M059J (cell line): ENCODE results near the gene RABL6. TPM values are rescaled to one million over a fixed set of nuclear protein-coding genes. Genes with fewer than 3 reads are reported as not detected.
A peak's percentile ranks its signal among the peaks of the same experiment; 100 is the strongest.
"Not testable (repeated sequence)": the region's sequence is repeated elsewhere in the genome, so short reads cannot be mapped to it uniquely, and the experiment has no call there.

ENCODE experiments used
- DNase-seq: peaks from one replicate; pipeline ENCODE4 v3.0.0-alpha.2; 2012; ENCODE audit warnings: low read depth
- total RNA-seq: library from RNA; depleted of rRNA; stranded (reverse); fragments of >200 nt; shearing (Covaris generic); gene quantifications from 2 replicates; pipeline ENCODE4 v1.2.3, GENCODE V29; 2014

Gene RABL6
- total RNA-seq, 1 experiment from 2014 or later, result 75.4 TPM

DNA sequence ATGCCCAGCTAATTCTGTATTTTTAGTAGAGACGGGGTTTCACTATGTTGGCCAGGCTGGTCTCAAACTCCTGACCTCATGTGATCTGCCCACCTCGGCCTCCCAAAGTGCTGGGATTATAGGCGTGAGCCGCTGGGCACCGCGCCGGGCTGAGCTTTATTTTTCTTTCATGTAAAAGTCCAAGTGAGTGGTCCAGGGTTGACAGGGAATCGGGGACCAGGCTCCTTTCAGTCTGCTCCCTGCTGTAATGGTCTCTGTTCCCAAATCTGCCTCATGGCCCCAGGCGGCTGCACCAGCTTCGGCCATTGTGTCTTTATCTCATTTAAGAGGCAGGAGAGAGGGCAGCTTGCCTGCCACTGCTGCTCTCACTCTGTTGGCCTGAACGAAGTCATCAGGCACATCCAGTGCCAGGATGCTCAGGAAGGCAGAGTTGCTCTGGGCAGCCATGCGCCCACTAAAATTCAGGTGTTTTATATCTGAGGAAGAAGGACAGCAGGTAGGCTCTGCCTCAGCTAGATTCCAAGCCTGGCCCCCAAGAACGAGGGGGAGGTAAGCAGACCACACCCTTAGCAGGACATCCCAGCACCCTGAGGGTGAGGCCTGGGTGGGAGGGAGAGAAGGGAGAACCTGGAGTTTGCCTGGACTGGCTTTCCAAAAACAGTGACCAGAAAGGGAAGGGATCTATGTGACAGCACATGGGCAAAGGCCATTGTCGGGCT, 13.3 kb upstream of the RABL6 start:
- DNase-seq, result no peak

DNA sequence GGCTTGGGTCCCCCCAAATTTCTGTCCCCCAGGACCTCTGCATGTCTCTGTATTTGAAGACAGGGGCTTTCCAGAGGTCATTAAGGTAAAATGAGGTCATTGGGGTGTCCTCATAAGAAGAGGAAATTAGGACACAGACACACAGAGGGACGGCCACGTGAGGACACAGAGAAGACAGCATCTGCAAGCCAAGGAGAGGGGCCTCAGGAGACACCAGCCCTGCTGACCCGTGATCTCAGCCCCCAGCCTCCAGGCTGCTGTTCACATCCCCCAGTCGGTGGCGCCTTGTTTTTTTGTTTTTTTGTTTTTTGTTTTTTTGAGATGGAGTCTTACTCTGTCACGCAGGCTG, 12.8 kb upstream of the RABL6 start:
- no peak for DNase-seq

DNA sequence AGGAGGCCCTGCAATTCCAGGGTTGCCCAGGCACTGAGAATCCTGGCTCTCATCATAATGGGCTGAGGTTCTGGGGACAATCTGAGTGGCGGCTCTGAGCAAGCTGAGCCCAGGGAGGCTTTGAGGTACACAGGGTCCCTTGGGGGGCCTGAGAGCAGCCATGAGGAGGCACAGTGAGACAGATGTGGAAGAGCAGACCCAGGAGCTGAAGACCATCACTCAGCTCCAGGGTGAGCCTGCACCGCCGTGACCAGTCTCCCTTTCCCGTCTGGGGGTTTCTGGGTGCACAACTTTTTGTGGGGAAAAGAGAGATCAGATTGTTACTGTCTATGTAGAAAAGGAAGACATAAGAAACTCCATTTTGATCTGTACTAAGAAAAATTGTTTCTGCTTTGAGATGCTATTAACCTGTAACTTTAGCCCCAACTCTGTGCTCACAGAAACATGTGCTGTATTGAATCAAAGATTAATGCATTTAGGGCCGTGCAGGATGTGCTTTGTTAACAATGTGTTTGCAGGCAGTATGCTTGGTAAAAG, 11.4 kb upstream of the RABL6 start, which contains the start of gene CCDC183:
TSS of gene CCDC183 (plus strand) at position 101 of the 537 bp plus-strand sequence. CDS start at position 161, 60 bp downstream.
- no peak for DNase-seq

DNA sequence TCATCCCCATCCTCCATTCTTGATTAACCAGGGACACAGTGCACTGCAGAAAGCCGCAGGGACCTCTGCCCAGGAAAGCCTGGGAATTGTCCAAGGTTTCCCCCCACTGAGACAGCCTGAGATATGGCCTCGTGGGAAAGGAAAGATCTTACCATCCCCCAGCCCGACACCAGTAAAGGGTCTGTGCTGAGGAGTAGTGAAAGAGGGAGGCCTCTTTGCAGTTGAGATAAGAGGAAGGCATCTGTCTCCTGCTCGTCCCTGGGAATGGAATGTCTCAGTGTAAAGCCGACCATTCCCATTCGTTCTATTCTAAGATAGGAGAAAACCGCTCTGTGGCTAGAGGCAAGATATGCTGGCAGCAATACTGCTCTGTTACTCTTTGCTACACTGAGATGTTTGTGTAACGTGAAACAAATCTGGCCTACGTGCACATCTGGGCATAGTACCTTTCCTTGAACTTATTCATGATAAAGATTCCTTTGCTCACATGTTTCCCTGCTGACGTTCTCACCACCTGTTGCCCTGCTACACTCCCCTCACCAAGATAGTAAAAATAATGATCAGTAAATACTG, 10.9 kb upstream of the RABL6 start:
- not testable (repeated sequence) for DNase-seq

DNA sequence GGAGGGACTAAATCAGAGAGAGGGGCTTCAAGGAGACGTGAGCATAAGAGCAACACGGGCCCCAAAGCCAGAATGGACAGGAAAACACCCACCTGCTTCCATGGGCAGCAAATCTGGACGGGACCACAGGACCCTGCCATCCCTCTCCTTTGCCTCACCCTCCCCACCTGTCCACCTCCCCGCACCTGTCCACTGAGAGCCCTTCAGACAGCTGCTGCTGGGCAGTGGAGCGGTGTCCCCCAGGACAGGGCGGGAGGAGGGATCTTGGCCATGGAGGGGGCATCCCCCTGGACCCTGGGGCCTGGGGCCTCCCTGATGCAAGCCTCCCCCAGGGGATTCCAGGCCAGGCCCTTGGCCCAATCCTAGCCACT, 9.1 kb upstream of the RABL6 start:
- DNase-seq, result no peak

DNA sequence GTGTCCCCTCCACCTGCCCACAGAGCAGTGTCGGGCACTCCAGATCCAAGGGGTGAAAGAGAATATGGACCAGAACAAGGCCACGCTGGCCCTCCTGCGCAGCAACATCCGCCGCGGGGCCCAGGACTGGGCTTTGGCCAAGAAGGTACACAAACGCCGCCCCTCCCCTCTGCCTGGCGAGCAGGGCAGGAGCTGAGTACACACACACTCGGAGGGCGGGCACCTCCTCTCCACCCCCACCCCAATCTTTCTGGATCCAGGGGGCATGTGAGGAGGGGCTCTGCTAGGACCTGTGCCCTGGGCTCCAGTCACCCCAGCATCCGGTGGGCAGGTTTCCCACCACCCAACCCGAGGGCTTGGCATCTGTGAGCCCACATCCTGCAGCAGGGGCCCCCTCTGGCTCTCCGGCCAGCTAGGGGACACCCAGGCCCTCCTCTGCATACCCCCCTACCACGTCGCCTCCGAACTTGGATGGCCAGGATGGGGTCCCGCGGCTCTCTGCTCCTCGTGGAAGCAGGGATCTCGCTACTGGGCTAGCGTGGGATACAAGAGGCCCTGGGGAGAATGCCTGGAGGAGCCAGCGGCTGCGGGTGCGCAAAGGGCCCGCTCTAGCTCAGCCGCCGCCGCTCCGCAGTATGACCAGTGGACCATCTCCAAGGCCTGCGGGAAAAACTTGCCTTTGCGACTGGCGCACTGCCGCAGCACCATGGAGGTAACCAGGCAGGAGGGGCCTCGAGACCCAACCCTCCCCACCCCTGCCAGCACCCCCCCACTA, 8.5 kb upstream of the RABL6 start:
- no peak for DNase-seq

DNA sequence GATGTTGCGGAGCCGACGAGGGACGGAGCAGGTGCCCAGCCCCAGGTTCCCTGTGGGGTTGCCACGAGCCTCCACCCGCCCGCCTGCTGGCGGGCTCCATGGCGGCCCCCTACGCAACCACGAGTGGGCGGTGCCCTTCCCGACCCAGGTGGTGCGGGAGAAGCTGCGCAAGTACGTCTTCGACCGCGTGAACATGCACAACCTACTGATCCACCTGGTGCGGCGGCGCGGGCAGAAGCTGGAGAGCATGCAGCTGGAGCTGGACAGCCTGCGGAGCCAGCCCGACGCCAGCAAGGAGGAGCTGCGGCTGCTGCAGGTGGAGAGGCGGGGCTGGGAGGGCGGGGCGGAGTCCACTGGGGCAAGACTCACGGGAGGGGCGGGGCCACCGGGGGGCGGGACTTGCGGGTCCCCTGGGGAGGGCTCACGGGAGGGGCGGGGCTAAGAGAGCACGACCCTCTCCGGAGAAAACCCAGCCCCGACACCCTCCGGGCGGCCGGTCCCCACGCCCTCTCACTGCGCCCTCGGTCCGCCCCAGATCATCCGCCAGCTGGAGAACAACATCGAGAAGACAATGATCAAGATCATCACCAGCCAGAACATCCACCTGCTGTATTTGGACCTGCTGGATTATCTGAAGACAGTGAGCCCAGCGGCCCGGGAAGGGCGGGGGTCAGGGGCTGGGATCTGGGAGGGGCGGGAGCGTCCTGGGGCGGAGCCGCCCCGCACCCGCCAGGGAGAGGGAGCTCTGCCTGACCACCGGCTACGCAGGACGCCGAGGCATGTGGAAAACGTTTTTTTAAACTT, 7.7 kb upstream of the RABL6 start:
- peak; percentile 75 for DNase-seq

DNA sequence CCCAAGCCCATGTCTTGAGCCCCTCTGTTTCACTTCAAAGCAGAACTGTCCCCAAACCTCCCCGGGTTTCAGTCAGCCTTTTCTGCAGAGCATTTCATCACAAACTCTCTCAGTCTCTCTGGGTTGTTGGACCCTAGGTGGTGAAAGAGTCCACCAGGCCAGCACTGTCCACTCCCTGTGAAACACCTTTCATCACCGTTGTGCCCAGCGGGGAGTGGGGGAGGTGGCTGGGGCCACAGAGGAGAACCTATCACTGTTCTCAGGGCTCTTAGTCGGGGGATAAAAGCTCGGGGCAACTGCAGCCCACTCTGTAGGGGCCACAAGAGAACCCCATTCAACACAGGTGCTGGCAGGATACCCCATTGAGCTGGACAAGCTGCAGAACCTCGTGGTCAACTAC, 5.4 kb upstream of the RABL6 start:
- no peak for DNase-seq

DNA sequence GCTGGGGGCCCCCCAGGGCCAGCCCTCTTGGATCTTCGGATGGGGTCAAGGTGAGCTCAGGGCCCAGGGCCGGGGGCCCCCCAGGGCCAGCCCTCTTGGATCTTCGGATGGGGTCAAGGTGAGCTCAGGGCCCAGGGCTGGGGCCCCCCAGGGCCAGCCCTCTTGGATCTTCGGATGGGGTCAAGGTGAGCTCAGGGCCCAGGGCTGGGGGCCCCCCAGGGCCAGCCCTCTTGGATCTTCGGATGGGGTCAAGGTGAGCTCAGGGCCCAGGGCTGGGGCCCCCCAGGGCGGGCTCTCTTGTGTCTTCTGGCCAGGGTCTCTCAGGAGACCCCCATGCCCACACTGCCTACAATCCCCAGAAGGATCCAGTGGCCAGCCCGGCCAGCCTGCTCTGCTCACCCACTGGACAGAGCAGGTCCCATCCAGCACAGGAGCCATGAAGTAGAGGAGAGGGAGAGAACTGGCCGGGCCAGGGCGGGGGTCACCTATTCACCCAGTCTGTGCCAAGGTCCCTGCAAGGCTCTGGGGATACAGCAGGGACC, 4.7 kb upstream of the RABL6 start:
- not testable (repeated sequence) for DNase-seq

DNA sequence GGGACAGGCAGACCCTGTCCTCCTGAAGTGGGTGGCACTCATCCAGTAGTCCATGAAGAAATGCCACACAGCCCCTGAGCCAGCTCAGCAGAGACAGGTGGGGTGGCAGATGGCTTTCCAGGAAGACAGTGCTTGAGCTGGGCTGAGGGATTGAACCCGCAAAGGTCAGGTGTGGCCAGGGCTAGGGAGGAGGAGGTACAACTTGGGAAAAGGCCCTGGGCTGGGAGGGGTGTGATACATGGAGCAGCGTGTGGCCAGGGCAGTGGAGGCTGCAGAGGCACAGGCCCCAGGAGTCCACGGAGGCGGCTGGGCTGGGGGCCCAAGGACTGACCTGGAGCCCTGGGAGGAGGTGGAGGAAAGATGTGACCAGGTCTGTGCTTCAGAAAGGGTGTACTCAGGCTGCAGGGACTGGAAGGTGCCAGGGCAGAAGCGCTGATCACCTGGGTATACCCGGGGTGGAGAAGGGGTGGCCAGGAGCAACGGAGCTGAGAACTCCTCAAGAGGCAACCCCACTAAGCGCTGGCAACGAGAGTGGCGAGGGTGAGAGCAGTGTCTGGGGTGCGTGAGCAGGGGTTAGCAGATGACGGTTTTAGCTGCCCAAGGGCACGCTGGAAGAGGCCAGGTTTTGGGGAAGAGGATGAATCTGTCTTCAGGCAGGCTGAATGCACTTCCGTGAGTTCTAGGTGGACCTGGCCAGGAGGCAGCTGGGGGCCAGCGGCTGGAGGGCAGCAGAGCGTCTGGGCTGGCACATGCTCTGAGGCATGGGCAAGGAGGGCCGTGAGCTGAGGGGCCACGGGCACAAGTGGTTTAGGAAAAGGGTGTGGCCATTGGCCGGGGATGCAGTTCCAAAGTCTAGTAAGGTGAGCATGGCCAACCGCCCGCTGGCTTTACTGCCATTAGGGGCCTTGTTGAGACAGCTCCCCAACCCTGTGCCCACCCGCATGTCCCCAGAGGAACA, 3.9 kb upstream of the RABL6 start:
- DNase-seq, result no peak

DNA sequence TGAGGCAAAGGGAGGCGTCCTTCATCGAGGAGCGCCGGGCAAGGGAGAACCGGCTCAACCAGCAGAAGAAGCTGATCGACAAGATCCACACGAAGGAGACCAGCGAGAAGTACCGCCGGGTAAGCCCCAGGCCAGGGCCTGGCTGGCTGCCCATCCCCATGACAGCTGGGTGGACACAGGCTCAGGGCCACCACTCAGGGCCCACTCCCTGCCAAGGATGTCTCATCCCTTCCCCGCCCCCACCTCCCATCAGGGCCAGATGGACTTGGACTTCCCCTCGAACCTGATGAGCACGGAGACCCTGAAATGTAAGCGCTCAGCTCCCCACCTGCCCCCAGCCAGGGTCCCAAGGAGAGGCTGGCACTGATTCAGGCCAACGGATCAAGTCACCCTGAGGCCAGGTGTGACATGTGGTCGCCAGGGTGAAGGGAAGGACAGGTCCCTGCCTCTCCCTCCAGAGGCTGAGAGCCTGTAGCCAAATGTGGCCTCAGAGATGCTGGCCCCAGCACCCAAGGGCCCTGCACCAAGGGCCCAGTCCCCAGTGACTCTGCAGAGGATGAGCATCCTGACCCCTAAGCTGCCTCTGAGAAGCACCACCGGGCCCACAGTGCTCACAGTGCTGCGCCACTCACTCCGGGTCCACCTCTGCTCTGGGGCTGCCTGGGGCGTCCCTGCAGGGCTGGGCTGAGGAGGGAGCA, 3.1 kb upstream of the RABL6 start:
- DNase-seq, result no peak

DNA sequence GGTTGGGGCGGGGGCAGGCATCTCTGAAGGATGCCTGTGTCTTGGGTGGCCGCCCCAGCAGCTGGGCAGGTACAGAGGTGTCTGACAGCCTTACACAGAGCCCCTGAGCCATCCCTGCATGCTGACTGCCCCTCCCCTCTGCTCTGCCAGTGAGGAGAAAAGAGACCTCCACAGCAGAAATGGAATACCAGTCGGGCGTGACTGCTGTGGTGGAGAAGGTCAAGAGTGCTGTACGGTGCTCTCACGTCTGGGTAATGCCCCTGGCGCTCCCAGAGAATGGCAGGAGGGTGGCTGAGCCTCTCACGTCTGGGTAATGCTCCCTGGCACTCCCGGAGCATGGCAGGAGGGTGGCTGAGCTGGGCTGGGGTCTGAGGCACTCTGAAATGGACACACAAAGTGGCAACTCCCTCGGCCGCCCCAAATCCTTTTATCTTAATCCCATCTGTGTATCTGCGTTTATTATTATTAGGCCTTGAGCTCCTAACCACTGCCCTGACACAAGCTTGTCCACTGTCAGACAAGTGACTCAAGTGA, 2.5 kb upstream of the RABL6 start:
- no peak for DNase-seq

DNA sequence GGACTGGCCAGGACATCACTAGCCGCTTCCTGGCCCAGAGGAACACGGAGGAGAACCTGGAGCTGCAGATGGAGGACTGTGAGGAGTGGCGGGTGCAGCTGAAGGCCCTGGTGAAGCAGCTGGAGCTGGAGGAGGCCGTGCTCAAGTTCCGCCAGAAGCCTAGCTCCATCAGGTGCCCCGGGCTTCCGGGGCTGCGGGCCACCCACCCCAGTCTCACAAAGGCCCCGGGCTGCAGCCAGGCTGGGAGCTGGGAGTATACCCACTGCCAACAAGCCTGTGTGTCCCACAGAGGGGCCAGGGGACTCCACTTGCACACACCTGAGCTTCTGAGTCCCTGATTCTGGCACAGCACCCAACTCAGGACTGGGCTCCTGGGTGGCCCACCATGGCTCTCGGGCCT, 1.7 kb upstream of the RABL6 start:
- DNase-seq, result no peak

DNA sequence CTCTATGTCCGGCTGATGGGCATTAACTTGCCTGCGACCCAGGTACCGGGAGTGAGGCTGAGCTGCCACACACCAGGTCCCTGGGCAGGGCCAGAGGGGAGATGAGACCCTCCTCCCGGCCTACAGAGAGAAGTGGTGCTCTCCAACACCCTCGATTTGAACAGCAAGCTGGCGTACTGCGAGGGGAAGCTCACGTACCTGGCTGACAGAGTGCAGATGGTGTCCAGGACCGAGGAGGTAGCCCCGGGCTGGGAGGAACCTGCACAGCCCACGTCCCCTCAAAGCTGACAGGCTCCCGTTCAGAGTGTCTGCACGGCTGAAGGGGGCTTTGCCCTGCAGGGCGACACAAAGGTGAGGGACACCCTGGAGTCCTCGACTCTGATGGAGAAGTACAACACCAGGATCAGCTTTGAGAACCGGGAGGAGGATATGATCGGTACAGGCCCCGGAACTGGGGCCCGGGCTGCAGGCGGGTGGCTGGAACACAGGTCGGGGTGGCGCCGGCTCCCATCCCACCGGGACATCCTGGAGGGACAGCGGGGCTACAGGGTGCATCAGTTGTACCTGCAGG, 1.0 kb upstream of the RABL6 start:
- no peak for DNase-seq

DNA sequence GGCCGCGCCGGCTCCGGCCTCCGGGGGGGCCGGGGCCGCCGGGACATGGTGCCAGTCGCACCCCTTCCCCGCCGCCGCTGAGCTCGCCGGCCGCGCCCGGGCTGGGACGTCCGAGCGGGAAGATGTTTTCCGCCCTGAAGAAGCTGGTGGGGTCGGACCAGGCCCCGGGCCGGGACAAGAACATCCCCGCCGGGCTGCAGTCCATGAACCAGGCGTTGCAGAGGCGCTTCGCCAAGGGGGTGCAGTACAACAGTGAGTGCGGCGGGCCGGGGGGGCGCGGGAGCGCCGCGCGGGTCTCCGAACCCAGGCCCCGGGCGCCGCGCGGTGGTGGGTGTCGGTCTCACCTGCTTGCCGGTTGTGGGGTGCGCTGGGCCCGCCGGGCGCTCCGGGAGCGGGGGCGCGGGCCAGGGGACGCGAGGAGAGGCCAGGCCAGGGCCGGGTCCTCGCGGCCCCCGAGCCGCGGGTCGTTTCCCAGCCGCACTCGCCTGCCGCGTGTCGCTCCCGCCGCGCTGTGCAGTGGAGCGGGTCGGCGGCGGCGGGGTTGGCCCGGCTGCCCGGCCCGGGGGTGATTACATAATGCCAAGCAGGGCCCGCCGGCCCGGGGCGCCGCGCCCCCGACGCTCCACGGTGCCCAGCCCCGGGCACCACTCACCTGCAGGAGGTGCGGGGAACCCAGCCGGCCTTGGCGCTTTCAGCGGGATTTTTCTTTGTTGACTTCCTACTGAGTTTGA, 492 bp downstream of the RABL6 start:
- no peak for DNase-seq

DNA sequence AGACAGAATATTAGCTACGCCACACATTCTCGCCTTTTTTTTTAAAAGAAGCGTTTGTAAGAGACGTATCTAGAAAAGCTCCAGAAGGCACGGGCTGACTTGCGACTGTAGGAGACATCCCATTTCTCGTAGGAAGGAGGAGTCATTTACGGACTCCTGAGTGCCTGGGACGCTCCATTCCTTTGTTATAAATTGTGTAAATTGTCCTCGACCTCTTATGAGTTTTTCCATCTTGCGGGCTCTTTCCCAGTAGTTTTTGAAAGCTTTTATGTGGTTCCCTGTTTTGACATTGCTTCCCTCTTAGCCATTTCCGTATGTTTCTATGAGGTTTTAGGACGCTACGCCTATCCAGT, 1.0 kb downstream of the RABL6 start:
- peak; percentile 34 for DNase-seq

DNA sequence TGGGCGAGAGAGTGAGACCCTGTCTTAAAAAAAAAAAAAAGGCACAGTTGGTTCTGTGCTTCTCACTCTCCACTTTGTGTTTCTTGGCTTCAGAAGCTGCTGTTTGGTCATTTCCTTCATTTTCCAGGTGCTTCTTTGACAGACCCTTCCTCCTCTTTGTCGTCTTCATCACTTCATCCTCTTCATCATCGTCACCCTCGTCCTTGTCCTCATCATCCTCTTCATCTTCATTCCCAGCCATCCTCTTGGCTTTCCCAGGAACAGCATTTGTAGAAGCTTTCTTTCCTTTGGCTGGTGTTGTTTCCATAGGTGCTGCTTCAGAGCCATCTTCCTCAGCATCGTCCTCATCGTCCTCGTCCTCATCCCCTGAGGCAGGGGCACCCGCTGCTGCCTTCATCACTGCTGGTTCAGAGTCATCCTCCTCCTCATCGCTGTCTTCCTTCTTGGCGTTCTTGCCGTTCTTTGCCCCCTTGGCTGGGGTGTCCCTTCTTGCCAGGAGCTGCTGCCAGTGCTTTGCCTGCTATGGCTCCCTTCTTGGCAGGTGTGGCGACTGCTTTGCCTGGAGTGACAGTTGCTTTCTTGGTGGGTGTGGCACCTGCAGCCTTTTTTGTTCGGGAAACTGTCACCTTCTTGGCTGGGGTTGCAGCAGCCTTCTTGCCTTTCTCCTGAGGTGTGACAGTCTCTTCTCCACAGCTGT, 7.1 kb downstream of the RABL6 start:
- DNase-seq, result no peak

DNA sequence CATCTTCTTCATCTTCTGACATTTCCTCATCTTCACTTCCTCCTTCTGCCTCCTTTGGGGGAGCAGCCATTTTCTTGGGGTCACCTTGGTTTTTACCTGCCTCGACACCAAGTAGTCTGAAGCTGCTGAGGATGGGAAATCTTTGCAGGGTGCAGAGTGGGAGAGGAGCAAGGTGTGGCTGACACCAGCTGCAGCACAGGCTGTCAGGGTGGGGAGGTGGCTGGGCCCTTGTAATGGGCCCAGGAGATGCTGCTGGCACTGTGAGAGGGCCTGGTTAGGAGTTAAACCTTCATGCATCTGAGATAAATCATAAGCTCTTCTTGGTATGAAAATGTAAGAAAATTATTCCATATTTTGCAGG, 7.7 kb downstream of the RABL6 start:
- DNase-seq, result no peak
